ENCODE results near the gene TRPM5.

TRPM5 gene

GRCh38 chr11:2419638-2420501 is 24.4 kb downstream of the TRPM5 start:
- peak in 1 of 2 experiments; percentile 41 for DNase-seq

- DNase-seq: no peak
Observed at GRCh38 chr11:2418693-2419360, 25.5 kb downstream of the TRPM5 start.

GRCh38 chr11:2417856-2418692 is 26.2 kb downstream of the TRPM5 start:
- no peak for DNase-seq

GRCh38 chr11:2416765-2417164 is 27.5 kb downstream of the TRPM5 start:
- no peak for DNase-seq

- DNase-seq: no peak
Observed at GRCh38 chr11:2415601-2416380, 28.5 kb downstream of the TRPM5 start.

- no peak for DNase-seq
Observed at GRCh38 chr11:2415171-2415570, 29.1 kb downstream of the TRPM5 start.

- DNase-seq: no peak
Observed at GRCh38 chr11:2414616-2415015, 29.7 kb downstream of the TRPM5 start.

GRCh38 chr11:2413742-2414579 is 30.4 kb downstream of the TRPM5 start:
- DNase-seq: no peak

GRCh38 chr11:2412323-2412722 is 32.0 kb downstream of the TRPM5 start:
- DNase-seq: no peak

- DNase-seq: no peak
Observed at GRCh38 chr11:2411446-2412305, 32.6 kb downstream of the TRPM5 start.

GRCh38 chr11:2410616-2411015 is 33.7 kb downstream of the TRPM5 start:
- DNase-seq: no peak

- no peak for DNase-seq
Observed at GRCh38 chr11:2409611-2410468, 34.5 kb downstream of the TRPM5 start.

- DNase-seq: no peak
Observed at GRCh38 chr11:2409126-2409525, 35.2 kb downstream of the TRPM5 start.

- no peak for DNase-seq
Observed at GRCh38 chr11:2408671-2409070, 35.6 kb downstream of the TRPM5 start.

GRCh38 chr11:2406878-2407410 is 37.4 kb downstream of the TRPM5 start:
- DNase-seq: no peak

GRCh38 chr11:2406451-2406850 is 37.9 kb downstream of the TRPM5 start:
- no peak for DNase-seq

GRCh38 chr11:2404735-2405196 is 39.5 kb downstream of the TRPM5 start:
- no peak for DNase-seq

GRCh38 chr11:2402890-2403645 is 41.2 kb downstream of the TRPM5 start:
- no peak for DNase-seq

Measured in NCI-H187 (cell line).